ENCODE measurements around the gene CASKIN2. TPM values are rescaled to one million over a fixed set of nuclear protein-coding genes. Genes with fewer than 3 reads are reported as not detected.

CASKIN2 gene
- total and polyA plus RNA-seq, 7 donors = 8.2 to 33.5 (median 26.3) TPM

DNA sequence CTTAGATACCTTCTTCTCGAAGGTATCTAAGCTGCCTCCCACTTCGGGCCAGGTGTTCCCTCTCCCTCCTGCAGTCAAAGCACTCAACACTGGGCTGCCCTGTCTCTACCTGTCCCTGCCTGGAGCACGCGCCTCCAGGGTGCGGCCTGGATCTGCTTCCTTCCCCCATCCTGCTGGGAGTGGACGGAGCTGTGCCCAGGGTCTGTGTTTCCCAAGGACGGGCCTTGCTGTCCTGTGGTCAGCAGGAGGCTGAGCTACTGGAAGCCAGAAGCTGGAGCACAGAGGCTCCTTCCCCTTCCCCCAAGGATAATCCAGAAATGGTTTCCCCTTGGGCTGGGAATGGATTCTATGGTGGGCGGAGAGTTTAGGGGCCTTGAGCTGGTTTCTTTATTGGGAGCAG, 26.9 kb upstream of the CASKIN2 start:
- no peak for DNase-seq
- Histone ChIP-seq H3K27ac (no peak overlapping the region), H3K9me3 (no peaks in the 10 kb centered on the region), H3K4me3 (no peak overlapping the region), H3K36me3 (ENCODE audit: insufficient read depth in 1 of 2, low read depth in 1 of 2) (no peaks in the 10 kb centered on the region), H3K4me1 (no peaks in the 10 kb centered on the region), H3K27me3 (ENCODE audit: insufficient read depth in 3 of 3, low read length in 2 of 3) (no peaks in the 10 kb centered on the region)
- WGBS, 3 donors = 92 to 95% (median 93%) methylated on average over 8 of the region's 8 CpGs
- intact Hi-C loops (cut with DNase I) = loop anchor here in 1 of 2 donors (5.0 kb wide), 1 partner anchor 80 kb away; no protein-coding TSS in a partner anchor
- ATAC-seq = no peak
- TF ChIP-seq, protein P1, sequence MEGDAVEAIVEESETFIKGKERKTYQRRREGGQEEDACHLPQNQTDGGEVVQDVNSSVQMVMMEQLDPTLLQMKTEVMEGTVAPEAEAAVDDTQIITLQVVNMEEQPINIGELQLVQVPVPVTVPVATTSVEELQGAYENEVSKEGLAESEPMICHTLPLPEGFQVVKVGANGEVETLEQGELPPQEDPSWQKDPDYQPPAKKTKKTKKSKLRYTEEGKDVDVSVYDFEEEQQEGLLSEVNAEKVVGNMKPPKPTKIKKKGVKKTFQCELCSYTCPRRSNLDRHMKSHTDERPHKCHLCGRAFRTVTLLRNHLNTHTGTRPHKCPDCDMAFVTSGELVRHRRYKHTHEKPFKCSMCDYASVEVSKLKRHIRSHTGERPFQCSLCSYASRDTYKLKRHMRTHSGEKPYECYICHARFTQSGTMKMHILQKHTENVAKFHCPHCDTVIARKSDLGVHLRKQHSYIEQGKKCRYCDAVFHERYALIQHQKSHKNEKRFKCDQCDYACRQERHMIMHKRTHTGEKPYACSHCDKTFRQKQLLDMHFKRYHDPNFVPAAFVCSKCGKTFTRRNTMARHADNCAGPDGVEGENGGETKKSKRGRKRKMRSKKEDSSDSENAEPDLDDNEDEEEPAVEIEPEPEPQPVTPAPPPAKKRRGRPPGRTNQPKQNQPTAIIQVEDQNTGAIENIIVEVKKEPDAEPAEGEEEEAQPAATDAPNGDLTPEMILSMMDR (IDR thresholded peaks at IDR 0.05) = no peak

DNA sequence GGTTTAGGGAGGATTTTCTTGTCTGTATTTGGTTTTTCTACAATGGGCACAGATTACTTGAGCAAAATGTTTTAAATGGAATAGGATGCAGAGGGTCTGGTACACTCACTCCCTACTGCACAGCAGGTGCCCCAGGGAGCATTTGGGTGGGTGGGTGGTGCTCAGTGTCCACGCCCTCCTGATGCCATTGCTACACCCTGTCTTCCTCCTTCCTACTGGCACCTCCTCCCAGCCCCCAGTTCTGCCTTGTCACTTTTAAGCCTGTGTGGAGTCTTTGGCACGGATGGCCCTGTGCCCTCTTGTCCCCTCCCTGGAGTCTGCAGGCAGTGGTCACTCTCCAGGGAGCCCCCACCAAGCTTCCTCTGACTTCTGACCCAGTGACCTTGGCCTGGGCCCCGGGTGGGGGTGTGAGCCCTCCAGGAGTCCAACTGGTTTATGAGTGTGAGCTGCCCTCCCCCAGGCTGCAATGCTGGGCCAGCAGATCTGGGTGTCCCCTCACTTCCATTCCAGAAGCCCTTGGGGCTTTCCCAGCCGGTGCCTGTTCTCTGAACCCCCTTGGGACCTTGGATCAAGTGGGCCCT, 25.7 kb upstream of the CASKIN2 start:
- H3K4me3 ChIP-seq = no peak overlapping the region
- DNase-seq = no peak
- TF ChIP-seq, protein P1 (IDR thresholded peaks at IDR 0.05) = no peak
- H3K9me3 ChIP-seq = no peaks in the 10 kb centered on the region
- no peaks in the 10 kb centered on the region for H3K27me3 ChIP-seq (ENCODE audit: insufficient read depth in 3 of 3, low read length in 2 of 3)
- H3K36me3 ChIP-seq (ENCODE audit: insufficient read depth in 1 of 2, low read depth in 1 of 2) = no peaks in the 10 kb centered on the region
- no peaks in the 10 kb centered on the region for H3K4me1 ChIP-seq
- H3K27ac ChIP-seq = no peak overlapping the region
- ATAC-seq = no peak
- WGBS, 3 donors = 58 to 73% (median 60%) methylated on average over 4 of the region's 4 CpGs
- intact Hi-C loops (cut with DNase I) = loop anchor here in 1 of 2 donors (5.0 kb wide), 1 partner anchor 81 kb away; no protein-coding TSS in a partner anchor

DNA sequence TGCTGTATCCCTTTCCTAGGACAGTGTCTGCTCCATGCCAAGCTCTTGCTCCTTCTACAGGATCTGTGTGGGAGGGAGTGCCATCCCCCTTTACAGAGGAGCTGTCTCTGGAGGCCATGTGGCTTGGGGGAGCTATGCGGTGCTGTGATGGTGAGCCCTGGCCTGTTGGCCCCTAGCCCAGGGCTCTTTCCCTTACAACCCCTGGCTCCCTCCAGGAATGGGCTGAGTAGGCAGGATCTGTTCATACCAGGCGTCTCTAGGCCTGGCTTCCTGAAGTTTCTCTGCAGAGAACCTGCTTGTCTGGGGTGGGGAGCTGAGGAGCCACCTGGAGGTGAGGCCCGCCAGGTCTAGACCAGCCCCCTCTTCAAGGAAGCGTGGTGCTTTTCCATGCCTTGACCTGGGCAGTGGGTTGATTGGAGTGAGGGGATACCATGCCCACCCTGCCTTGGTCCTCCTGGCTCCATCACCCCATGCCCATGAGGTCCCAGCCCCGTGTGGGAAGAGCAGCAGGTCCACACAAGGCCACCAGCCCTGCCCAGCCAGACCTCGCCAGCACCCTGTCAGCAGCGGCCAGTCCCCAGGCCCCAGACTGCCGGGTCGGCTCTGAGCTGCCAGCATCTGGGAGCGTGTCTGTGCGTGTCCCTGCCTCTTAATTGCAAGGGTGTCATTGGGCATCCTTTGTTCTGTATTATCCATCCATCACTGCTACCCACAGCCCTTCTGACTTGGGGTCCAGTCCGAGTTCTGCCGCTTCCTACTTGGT, 24.8 kb upstream of the CASKIN2 start:
- Histone ChIP-seq H3K27me3 (ENCODE audit: insufficient read depth in 3 of 3, low read length in 2 of 3) (no peaks in the 10 kb centered on the region), H3K36me3 (ENCODE audit: insufficient read depth in 1 of 2, low read depth in 1 of 2) (no peaks in the 10 kb centered on the region), H3K9me3 (no peaks in the 10 kb centered on the region), H3K27ac (no peak overlapping the region), H3K4me3 (no peak overlapping the region), H3K4me1 (no peaks in the 10 kb centered on the region)
- no peak for DNase-seq
- WGBS, 3 donors = 77 to 85% (median 78%) methylated on average over 13 of the region's 13 CpGs
- ATAC-seq = no peak
- intact Hi-C loops (cut with DNase I) = loop anchor here in 1 of 2 donors (5.0 kb wide), 1 partner anchor 82 kb away; no protein-coding TSS in a partner anchor
- TF ChIP-seq, protein P1 (IDR thresholded peaks at IDR 0.05) = no peak

DNA sequence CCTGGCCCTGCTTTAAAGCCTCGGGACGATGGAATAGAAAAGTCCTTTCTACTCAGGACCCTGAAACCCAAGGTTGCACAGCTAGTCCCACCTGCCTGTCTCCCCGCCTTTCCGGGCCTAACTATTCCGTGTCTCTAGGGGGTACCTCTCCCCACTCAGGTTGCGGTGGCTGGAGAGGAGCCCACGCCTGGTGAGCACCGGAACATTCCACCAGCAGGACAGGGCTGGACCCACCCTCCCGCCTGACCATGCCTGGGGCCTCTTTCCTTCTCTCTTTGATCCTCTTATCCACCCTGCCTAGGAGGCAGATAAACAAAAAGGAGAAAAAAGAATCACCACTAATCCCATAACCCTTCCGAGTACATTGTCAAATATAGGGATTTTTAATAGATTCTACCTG, 21.0 kb upstream of the CASKIN2 start:
- WGBS, 3 donors = 82 to 84% (median 82%) methylated on average over 10 of the region's 10 CpGs
- no peak for ATAC-seq

More for the DNA sequence above, 21.0 kb upstream of the CASKIN2 start:
- H3K4me1 ChIP-seq = no peaks in the 10 kb centered on the region
- no peaks in the 10 kb centered on the region for H3K36me3 ChIP-seq (ENCODE audit: insufficient read depth in 1 of 2, low read depth in 1 of 2)
- H3K27ac ChIP-seq = no peak overlapping the region
- intact Hi-C loops (cut with DNase I) = no loop called here
- TF ChIP-seq, protein P1 (IDR thresholded peaks at IDR 0.05) = no peak
- H3K9me3 ChIP-seq = no peaks in the 10 kb centered on the region
- DNase-seq = no peak
- no peak overlapping the region for H3K4me3 ChIP-seq
- no peaks in the 10 kb centered on the region for H3K27me3 ChIP-seq (ENCODE audit: insufficient read depth in 3 of 3, low read length in 2 of 3)
